ENCODE results near the gene ATG2B.

DNA sequence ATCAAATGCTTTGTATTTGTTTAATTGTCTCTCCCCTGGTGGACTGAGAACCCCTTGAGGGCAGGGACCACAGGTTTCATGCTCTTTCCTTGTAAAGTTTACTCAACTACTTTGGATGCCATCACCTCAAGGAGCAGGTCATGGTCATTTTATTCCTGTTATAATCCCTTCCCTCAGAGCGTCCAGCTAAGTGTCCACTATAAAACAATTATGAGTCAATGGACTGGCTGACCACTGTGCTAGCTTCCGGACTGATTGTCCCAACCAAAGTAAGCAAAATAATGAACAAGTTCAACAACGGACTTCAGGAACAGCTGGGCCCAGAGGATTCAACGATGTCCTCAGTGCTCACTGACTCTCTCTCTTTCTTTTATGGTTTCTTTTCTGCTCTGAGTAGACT lies 47.0 kb upstream of the ATG2B start:
- TF ChIP-seq, protein P1, sequence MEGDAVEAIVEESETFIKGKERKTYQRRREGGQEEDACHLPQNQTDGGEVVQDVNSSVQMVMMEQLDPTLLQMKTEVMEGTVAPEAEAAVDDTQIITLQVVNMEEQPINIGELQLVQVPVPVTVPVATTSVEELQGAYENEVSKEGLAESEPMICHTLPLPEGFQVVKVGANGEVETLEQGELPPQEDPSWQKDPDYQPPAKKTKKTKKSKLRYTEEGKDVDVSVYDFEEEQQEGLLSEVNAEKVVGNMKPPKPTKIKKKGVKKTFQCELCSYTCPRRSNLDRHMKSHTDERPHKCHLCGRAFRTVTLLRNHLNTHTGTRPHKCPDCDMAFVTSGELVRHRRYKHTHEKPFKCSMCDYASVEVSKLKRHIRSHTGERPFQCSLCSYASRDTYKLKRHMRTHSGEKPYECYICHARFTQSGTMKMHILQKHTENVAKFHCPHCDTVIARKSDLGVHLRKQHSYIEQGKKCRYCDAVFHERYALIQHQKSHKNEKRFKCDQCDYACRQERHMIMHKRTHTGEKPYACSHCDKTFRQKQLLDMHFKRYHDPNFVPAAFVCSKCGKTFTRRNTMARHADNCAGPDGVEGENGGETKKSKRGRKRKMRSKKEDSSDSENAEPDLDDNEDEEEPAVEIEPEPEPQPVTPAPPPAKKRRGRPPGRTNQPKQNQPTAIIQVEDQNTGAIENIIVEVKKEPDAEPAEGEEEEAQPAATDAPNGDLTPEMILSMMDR (IDR thresholded peaks at IDR 0.05; ENCODE audit: poor library complexity): no peak
- TF ChIP-seq EZH2phosphoT487 (IDR thresholded peaks at IDR 0.05; ENCODE audit: low read depth, severe bottlenecking, unreplicated experiment): no peak

All from hepatocyte (in vitro differentiated cells).